HCT116 (cell line): ENCODE measurements around the gene CPNE2. TPM values are rescaled to one million over a fixed set of nuclear protein-coding genes. Genes with fewer than 3 reads are reported as not detected.

Source experiments
- ATAC-seq: fragments of 200-7000 bp; cut with Tn5 transposase; 2 replicates; pipeline ENCODE4 v1.9.1; 2020; ENCODE audit warnings: mild to moderate bottlenecking, moderate library complexity
- BruUV-seq: library from RNA; stranded (reverse); fragments of 400-500 nt; replicated peaks from 2 replicates; lab custom pipeline; 2021; lab: Mats Ljungman, UMichigan
- CTCF ChIA-PET: fragments of 300-600 bp; sonication (Branson Sonifier 250); formaldehyde crosslinking; loops from one replicate; lab custom pipeline; 2021; ENCODE audit warnings: antibody characterized with exemption; lab: Charles Lee
- POLR2A ChIA-PET: fragments of 300-600, 350-600 bp; sonication (Branson Sonifier 250); formaldehyde crosslinking; loops from one replicate; lab custom pipeline; 2021; ENCODE audit warnings: antibody characterized with exemption; lab: Charles Lee
- RAD21 ChIA-PET, 2 experiments: fragments of 300-600 bp; sonication (Branson Sonifier 250); formaldehyde crosslinking; loops; one replicate each; lab custom pipeline; 2023; ENCODE audit warnings: low total read pairs in 2 of 2; ENCODE audit not compliant: uncharacterized antibody in 2 of 2, unreplicated experiment in 2 of 2, low non-redundant PET in 1 of 2; lab: Charles Lee
- DNase-seq: peaks from one replicate; pipeline ENCODE4 v3.0.0-alpha.2; 2010; ENCODE audit warnings: low read depth, low spot score
- H2AFZ ChIP-seq: fragments of 200-600 bp; shearing (Covaris generic), sonication (generic); 2 replicates; pipeline ENCODE4 v1.6.1; 2017; ENCODE audit warnings: low read depth, mixed run types, mixed read lengths, antibody characterized with exemption, low read length; ENCODE audit not compliant: poor library complexity, severe bottlenecking
- H3K27ac ChIP-seq: 2 replicates; pipeline ENCODE4 v1.5.1; 2012; ENCODE audit warnings: low read depth, low read length
- H3K27me3 ChIP-seq: fragments of 200-600 bp; sonication (generic); 2 replicates; pipeline ENCODE4 v1.6.1; 2016; ENCODE audit warnings: mixed run types, low read length, mixed read lengths; ENCODE audit not compliant: insufficient read depth
- H3K36me3 ChIP-seq, 2 experiments: fragments of 200-500 bp in 1 of 2; fragments of 200-600 bp in 1 of 2; sonication (Bioruptor generic) in 1 of 2; sonication (generic) in 1 of 2; 2 replicates each; pipeline versions ENCODE4 v1.5.1 to v1.6.1; 2014 to 2016; ENCODE audit warnings: low read length in 2 of 2, inconsistent platforms in 1 of 2, mixed read lengths in 1 of 2, mixed run types in 1 of 2; ENCODE audit not compliant: insufficient read depth in 2 of 2, control insufficient read depth in 1 of 2
- H3K4me1 ChIP-seq, 2 experiments: fragments of 200-600 bp in 1 of 2; sonication (generic) in 1 of 2; 2 replicates each; pipeline versions ENCODE4 v1.5.1 to v1.6.1; 2012 to 2017; ENCODE audit warnings: low read length in 2 of 2, inconsistent platforms in 1 of 2, mild to moderate bottlenecking in 1 of 2, mixed read lengths in 1 of 2, mixed run types in 1 of 2, moderate library complexity in 1 of 2; ENCODE audit not compliant: insufficient read depth in 2 of 2, control insufficient read depth in 1 of 2
- H3K4me2 ChIP-seq: fragments of 200-600 bp; sonication (generic); 2 replicates; pipeline ENCODE4 v1.6.1; 2017; ENCODE audit warnings: mixed run types, low read length, mixed read lengths
- H3K4me3 ChIP-seq, 2 experiments: fragments of 200-600 bp in 1 of 2; sonication (generic) in 1 of 2; replicated peaks in 1 of 2; 2 replicates each; pipeline ENCODE4 v1.5.1; 2011 to 2016; ENCODE audit warnings: low read length in 2 of 2, control low read depth in 1 of 2, low read depth in 1 of 2, mild to moderate bottlenecking in 1 of 2, mixed read lengths in 1 of 2, mixed run types in 1 of 2
- H3K79me2 ChIP-seq: fragments of 200-600 bp; sonication (generic); 2 replicates; pipeline ENCODE4 v1.6.1; 2017; ENCODE audit warnings: mild to moderate bottlenecking, mixed run types, low read length, moderate library complexity, mixed read lengths; ENCODE audit not compliant: insufficient read depth
- H3K9ac ChIP-seq: fragments of 200-600 bp; sonication (generic); 2 replicates; pipeline ENCODE4 v1.6.1; 2016; ENCODE audit warnings: low read length, mixed read lengths
- H3K9me2 ChIP-seq: fragments of 200-600 bp; sonication (generic), shearing (Covaris generic); 2 replicates; pipeline ENCODE4 v1.6.1; 2017; ENCODE audit warnings: mixed run types, mild to moderate bottlenecking, moderate library complexity; ENCODE audit not compliant: insufficient read depth
- H3K9me3 ChIP-seq, 2 experiments: fragments of 200-500 bp in 1 of 2; fragments of 200-600 bp in 1 of 2; sonication (Bioruptor generic) in 1 of 2; sonication (generic) in 1 of 2; 2 replicates each; pipeline ENCODE4 v1.6.1; 2014 to 2017; ENCODE audit warnings: low read length in 2 of 2, mixed read lengths in 2 of 2, inconsistent platforms in 1 of 2, low read depth in 1 of 2, mild to moderate bottlenecking in 1 of 2, mixed run types in 1 of 2, moderate library complexity in 1 of 2; ENCODE audit not compliant: control insufficient read depth in 1 of 2, insufficient read depth in 1 of 2
- H4K20me1 ChIP-seq: fragments of 200-600 bp; sonication (generic), shearing (Covaris generic); 2 replicates; pipeline ENCODE4 v1.6.1; 2017; ENCODE audit warnings: mixed run types, mild to moderate bottlenecking, moderate library complexity; ENCODE audit not compliant: insufficient read depth
- CEBPB ChIP-seq: IDR thresholded peaks from 2 replicates; pipeline ENCODE4 v1.6.1; 2012; ENCODE audit warnings: low read depth
- CTCF ChIP-seq, 3 experiments: fragments of 200-600 bp in 1 of 3; sonication (generic) in 1 of 3; IDR thresholded peaks in 2 of 3; conservative IDR thresholded peaks in 1 of 3; 2 replicates each; pipeline ENCODE4 v1.5.1; 2012 to 2017; ENCODE audit warnings: low read depth in 2 of 3, low read length in 2 of 3, antibody characterized with exemption in 1 of 3, borderline replicate concordance in 1 of 3, control low read depth in 1 of 3, mild to moderate bottlenecking in 1 of 3, mixed read lengths in 1 of 3, mixed run types in 1 of 3, moderate library complexity in 1 of 3; ENCODE audit not compliant: insufficient read depth in 1 of 3
- EZH2 ChIP-seq: fragments of 200-600 bp; sonication (generic); IDR thresholded peaks from 2 replicates; pipeline ENCODE4 v1.6.1; 2017; ENCODE audit warnings: antibody characterized with exemption, mixed run types
- FOSL1 ChIP-seq: IDR thresholded peaks from 2 replicates; pipeline ENCODE4 v1.6.1; 2012; ENCODE audit warnings: low read depth
- SIN3A ChIP-seq: IDR thresholded peaks from 2 replicates; pipeline ENCODE4 v1.6.1; 2012; ENCODE audit warnings: low read depth
- TCF7L2 ChIP-seq: IDR thresholded peaks from 2 replicates; pipeline ENCODE4 v1.7.0; 2011; ENCODE audit warnings: borderline replicate concordance, inconsistent platforms; ENCODE audit not compliant: insufficient read depth, insufficient read length; ENCODE audit errors: extremely low read depth
- YY1 ChIP-seq: IDR thresholded peaks from 2 replicates; pipeline ENCODE4 v1.6.1; 2011; ENCODE audit warnings: low read length, low read depth, moderate library complexity, mild to moderate bottlenecking; ENCODE audit not compliant: insufficient replicate concordance; ENCODE audit errors: extremely low read depth
- intact Hi-C: fragments of 100-400 bp; cut with micrococcal nuclease; formaldehyde crosslinking; loops from 2 replicates; pipeline ENCODE4 v1.10.0; 2022
- total RNA-seq: library from RNA; stranded (reverse); gene quantifications from one replicate; pipeline ENCODE4 v1.2.1, GENCODE V29; 2021; ENCODE audit not compliant: unreplicated experiment
- TF ChIP-seq, protein P1 (sequence below): IDR thresholded peaks from 2 replicates; pipeline ENCODE4 v1.6.1; 2012

CPNE2 gene
- total RNA-seq, 1 experiment from 2014 or later = 31.2 TPM

GRCh38 chr16:57105184-57105583 is 12.8 kb downstream of the CPNE2 start:
- Histone ChIP-seq H4K20me1 (no peaks in the 10 kb centered on the region), H3K27ac (no peak overlapping the region), H3K9ac (no peak overlapping the region), H3K79me2 (peaks cover 3% of the 10 kb centered on the region; the same call in 1 of the 2 replicates), H3K4me3 (no peak overlapping the region), H3K9me3 (no peaks in the 10 kb centered on the region), H3K9me2 (no peaks in the 10 kb centered on the region), H3K4me2 (no peak overlapping the region), H3K36me3 (no peaks in the 10 kb centered on the region), H3K27me3 (no peaks in the 10 kb centered on the region), H2AFZ (no peak overlapping the region), H3K4me1 (peaks cover 6 to 52% of the 10 kb centered on the region in 2 experiments)
- intact Hi-C loops = no loop called here
- POLR2A ChIA-PET = no interaction called here
- DNase-seq (no peak), ATAC-seq (no peak)
- TF ChIP-seq CTCF (IDR thresholded peaks at IDR 0.05 in 2 of 3, conservative IDR thresholded peaks at IDR 0.05 in 1 of 3; ENCODE audit: borderline replicate concordance in 1 of 3, insufficient read depth in 1 of 3, low read depth in 2 of 3, low read length in 2 of 3) (no peak), TCF7L2 (no peak), CEBPB (no peak), FOSL1 (no peak), SIN3A (no peak), EZH2 (no peak)
- CTCF ChIA-PET = interaction anchor here (1.7 kb wide), 1 partner anchor 12 kb away, joined by 6 read pairs; the partner anchor contains the start of gene CPNE2
- no TSS peak for BruUV-seq
- RAD21 ChIA-PET = no interaction called here

GRCh38 chr16:57106767-57107166 is 14.4 kb downstream of the CPNE2 start:
- no peaks in the 10 kb centered on the region for H3K36me3 ChIP-seq
- DNase-seq (no peak), ATAC-seq (no peak)
- no peak for TF ChIP-seq YY1
- TF ChIP-seq, protein P1, sequence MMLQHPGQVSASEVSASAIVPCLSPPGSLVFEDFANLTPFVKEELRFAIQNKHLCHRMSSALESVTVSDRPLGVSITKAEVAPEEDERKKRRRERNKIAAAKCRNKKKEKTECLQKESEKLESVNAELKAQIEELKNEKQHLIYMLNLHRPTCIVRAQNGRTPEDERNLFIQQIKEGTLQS = no peak
- H3K4me1 ChIP-seq = peaks cover 0 to 45% of the 10 kb centered on the region in 2 experiments; a peak in 3 of 4 replicates
- H3K27ac ChIP-seq = no peak overlapping the region
- no peak overlapping the region for H3K4me2 ChIP-seq
- H2AFZ ChIP-seq = no peak overlapping the region
- no peaks in the 10 kb centered on the region for H3K79me2 ChIP-seq
- H3K9ac ChIP-seq = no peak overlapping the region
- H3K27me3 ChIP-seq = no peaks in the 10 kb centered on the region
- RAD21 ChIA-PET = no interaction called here
- H3K4me3 ChIP-seq = no peak overlapping the region
- H3K9me3 ChIP-seq = no peaks in the 10 kb centered on the region
- CTCF ChIA-PET = interaction anchor here (0.6 to 1.5 kb wide), 2 partner anchors 14 to 1163 kb away, joined by 3 to 4 read pairs; partner anchors contain the start of gene CPNE2
- no TSS peak for BruUV-seq
- no peaks in the 10 kb centered on the region for H3K9me2 ChIP-seq
- POLR2A ChIA-PET = no interaction called here
- H4K20me1 ChIP-seq = no peaks in the 10 kb centered on the region
- intact Hi-C loops = no loop called here
